K562 (cell line): ENCODE results near the gene FPR1. TPM values are rescaled to one million over a fixed set of nuclear protein-coding genes. Genes with fewer than 3 reads are reported as not detected.

Source experiments
- CAMTA2 ChIP-seq: fragments of 250-450 bp; sonication (Bioruptor Pico); conservative IDR thresholded peaks from 2 replicates; pipeline ENCODE4 v1.5.1; 2022
- CGGBP1 ChIP-seq: fragments of 250-450 bp; sonication (Bioruptor Pico); IDR thresholded peaks from 2 replicates; pipeline ENCODE4 v1.9.0; 2021; ENCODE audit warnings: mild to moderate bottlenecking
- ELF2 ChIP-seq: fragments of 250-450 bp; sonication (Bioruptor Pico); IDR thresholded peaks from 2 replicates; pipeline ENCODE4 v1.5.0; 2021; ENCODE audit warnings: mild to moderate bottlenecking
- KLF10 ChIP-seq: fragments of 250-450 bp; sonication (Bioruptor Pico); IDR thresholded peaks from 2 replicates; pipeline ENCODE4 v1.6.1; 2021; ENCODE audit warnings: matching md5 sums
- RBFOX2 ChIP-seq: fragments of 200-400 bp; formaldehyde crosslinking; IDR thresholded peaks from 2 replicates; pipeline ENCODE4 v1.6.1; 2017; ENCODE audit warnings: low read depth, mild to moderate bottlenecking, low read length, moderate library complexity
- ZMIZ1 ChIP-seq, 2 experiments: fragments of 150-350 bp in 1 of 2; IDR thresholded peaks; 2 replicates each; pipeline ENCODE4 v1.6.1; 2012 to 2016; ENCODE audit warnings: low read depth in 2 of 2, low read length in 2 of 2, mild to moderate bottlenecking in 1 of 2, moderate library complexity in 1 of 2
- ZNF740 ChIP-seq, 3 experiments: fragments of 200-800 bp in 1 of 3; sonication (Bioruptor generic) in 1 of 3; sonication (generic) in 1 of 3; formaldehyde crosslinking in 1 of 3; IDR thresholded peaks; 2 replicates each; pipeline versions ENCODE4 v1.6.1 to v1.8.0; 2016 to 2022; ENCODE audit warnings: mild to moderate bottlenecking in 2 of 3, missing compliant biosample characterization in 2 of 3, missing genetic modification characterization in 2 of 3, missing genetic modification reagents in 1 of 3
- polyA plus RNA-seq, 8 experiments: library from polyadenylated mRNA; depleted of rRNA in 4 of 8; stranded (reverse) in 5 of 8; unstranded in 3 of 8; fragments of >200 nt; fragmentation: Nextera tagmentation in 2 of 8; fragmentation: Illumina TruSeq in 1 of 8; extraction: Ambion mirVana in 2 of 8; extraction: Trizol in 1 of 8; gene quantifications; 2 replicates each; pipeline versions ENCODE4 v1.2.1 to v1.2.3, GENCODE V29; 2011 to 2014; ENCODE audit warnings: inconsistent platforms in 1 of 8, missing spikeins in 1 of 8
- total RNA-seq, 7 experiments: library from RNA; depleted of rRNA in 6 of 7; stranded (reverse); fragments of >200 nt in 6 of 7; fragmentation: Illumina TruSeq in 2 of 7; extraction: Trizol in 2 of 7; gene quantifications; 2 replicates each; pipeline versions ENCODE4 v1.2.1 to v1.2.3, GENCODE V29; 2011 to 2021; ENCODE audit warnings: low replicate concordance in 1 of 7

Gene FPR1
- total and polyA plus RNA-seq, 9 of the 15 experiments (the other 6 are each of a cell fraction or from before 2014, with no cell fraction given): 0.06 to 0.25 (median 0.14) TPM; not detected in 4

- TF ChIP-seq ZNF740 (CRISPR knock-in tag; IDR thresholded peaks at IDR 0.05) (no peak), ZNF740 (tag; IDR thresholded peaks at IDR 0.05) (peak in 1 of 2 experiments; percentile 77; a peak in 2 of 4 replicates), KLF10 (no peak), CAMTA2 (0 out of 2 replicates have a peak, but pooled peaks have one; percentile 28), CGGBP1 (CRISPR knock-in tag) (no peak), ZMIZ1 (IDR thresholded peaks at IDR 0.05; ENCODE audit: low read depth in 2 of 2, low read length in 2 of 2) (no peak), ELF2 (peak; percentile 23; the same call in 1 of the 2 replicates), RBFOX2 (peak; percentile 11)
Measured at GRCh38 chr19:51799774-51800472, 48.2 kb upstream of the FPR1 start (continued).
